HG03060 (cell line): ENCODE results near the gene INA.

Source experiments
- ATAC-seq: cut with Tn5 transposase; IDR thresholded peaks from one replicate; pipeline ENCODE4 v1.9.1; 2021; ENCODE audit warnings: low read depth, moderate number of reproducible peaks; ENCODE audit not compliant: unreplicated experiment

INA gene

GRCh38 chr10:103265717-103266329, 11.1 kb upstream of the INA start:
- no peak for ATAC-seq

- no peak for ATAC-seq
Measured at GRCh38 chr10:103273041-103273441, 3.9 kb upstream of the INA start.

GRCh38 chr10:103276251-103276895, 565 bp upstream of the INA start:
- ATAC-seq: no peak

GRCh38 chr10:103277713-103278536, 987 bp downstream of the INA start:
- ATAC-seq: no peak

GRCh38 chr10:103278537-103278823, 1.5 kb downstream of the INA start:
- no peak for ATAC-seq

GRCh38 chr10:103278862-103279298, 1.9 kb downstream of the INA start:
- no peak for ATAC-seq

GRCh38 chr10:103280031-103280430, 3.1 kb downstream of the INA start:
- no peak for ATAC-seq

GRCh38 chr10:103280506-103280905, 3.6 kb downstream of the INA start:
- ATAC-seq: no peak

- no peak for ATAC-seq
Measured at GRCh38 chr10:103281753-103282152, 4.8 kb downstream of the INA start.

- no peak for ATAC-seq
Measured at GRCh38 chr10:103282961-103283360, 6.0 kb downstream of the INA start.

GRCh38 chr10:103284170-103284569, 7.2 kb downstream of the INA start:
- ATAC-seq: no peak

- no peak for ATAC-seq
Measured at GRCh38 chr10:103287992-103288391, 11.1 kb downstream of the INA start.

- ATAC-seq: no peak
Measured at GRCh38 chr10:103291588-103291987, 14.7 kb downstream of the INA start.

- ATAC-seq: no peak
Measured at GRCh38 chr10:103295374-103296015, 18.6 kb downstream of the INA start.

- ATAC-seq: no peak
Measured at GRCh38 chr10:103307594-103307993, 30.7 kb downstream of the INA start.

- no peak for ATAC-seq
Measured at GRCh38 chr10:103310197-103310596, 33.3 kb downstream of the INA start.

- ATAC-seq: no peak
Measured at GRCh38 chr10:103316087-103316486, 39.1 kb downstream of the INA start.

- ATAC-seq: no peak
Measured at GRCh38 chr10:103327906-103328305, 51.0 kb downstream of the INA start.

- no peak for ATAC-seq
Measured at GRCh38 chr10:103333934-103334520, 57.1 kb downstream of the INA start.

GRCh38 chr10:103334567-103334966, 57.6 kb downstream of the INA start:
- ATAC-seq: no peak

GRCh38 chr10:103336370-103336769, 59.4 kb downstream of the INA start:
- ATAC-seq: no peak
